H9 (cell line): ENCODE data around the gene MYBBP1A. TPM values are rescaled to one million over a fixed set of nuclear protein-coding genes. Genes with fewer than 3 reads are reported as not detected.

ENCODE experiments used
- DNase-seq: peaks from one replicate; pipeline ENCODE4 v3.0.0-alpha.2; 2017
- H2AFZ ChIP-seq: one replicate; pipeline ENCODE4 v1.6.1; 2013; ENCODE audit warnings: mild to moderate bottlenecking, low read length, control low read depth, moderate library complexity
- H2AK5ac ChIP-seq: 2 replicates; pipeline ENCODE4 v1.6.1; 2013; ENCODE audit warnings: low read length, control low read depth, mixed read lengths; ENCODE audit not compliant: insufficient read length
- H2BK120ac ChIP-seq: one replicate; pipeline ENCODE4 v1.6.1; 2013; ENCODE audit warnings: low read depth, mild to moderate bottlenecking, low read length, control low read depth, inconsistent platforms; ENCODE audit not compliant: poor library complexity, severe bottlenecking
- H2BK12ac ChIP-seq: 2 replicates; pipeline ENCODE4 v1.6.1; 2013; ENCODE audit warnings: low read length, control low read depth, mixed read lengths, low read depth; ENCODE audit not compliant: insufficient read length
- H2BK15ac ChIP-seq: 2 replicates; pipeline ENCODE4 v1.6.1; 2013; ENCODE audit warnings: low read depth, low read length, control low read depth
- H2BK20ac ChIP-seq: one replicate; pipeline ENCODE4 v1.6.1; 2013; ENCODE audit warnings: low read depth, mild to moderate bottlenecking, low read length, control low read depth, inconsistent platforms; ENCODE audit not compliant: poor library complexity, severe bottlenecking
- H2BK5ac ChIP-seq: 2 replicates; pipeline ENCODE4 v1.6.1; 2013; ENCODE audit warnings: low read length, control low read depth, mixed read lengths; ENCODE audit not compliant: insufficient read length
- H3K14ac ChIP-seq: 2 replicates; pipeline ENCODE4 v1.6.1; 2013; ENCODE audit warnings: low read length, control low read depth; ENCODE audit not compliant: insufficient read depth
- H3K18ac ChIP-seq: 2 replicates; pipeline ENCODE4 v1.6.1; 2013; ENCODE audit warnings: low read depth, mild to moderate bottlenecking, mixed read lengths, low read length, control low read depth; ENCODE audit not compliant: insufficient read length
- H3K23ac ChIP-seq: 2 replicates; pipeline ENCODE4 v1.6.1; 2013; ENCODE audit warnings: low read length, control low read depth, mixed read lengths, low read depth; ENCODE audit not compliant: insufficient read length
- H3K23me2 ChIP-seq: 2 replicates; pipeline ENCODE4 v1.6.1; 2013; ENCODE audit warnings: low read depth, mild to moderate bottlenecking, mixed read lengths, low read length, control low read depth; ENCODE audit not compliant: insufficient read length, poor library complexity, severe bottlenecking
- H3K27ac ChIP-seq: 2 replicates; pipeline ENCODE4 v1.5.1; 2013; ENCODE audit warnings: low read length, control low read depth, mixed read lengths, low read depth; ENCODE audit not compliant: insufficient read length
- H3K27me3 ChIP-seq: 2 replicates; pipeline ENCODE4 v1.6.1; 2013; ENCODE audit warnings: low read length, control low read depth, inconsistent platforms; ENCODE audit not compliant: insufficient read depth
- H3K4ac ChIP-seq: 2 replicates; pipeline ENCODE4 v1.6.1; 2013; ENCODE audit warnings: low read depth, mild to moderate bottlenecking, control low read depth, inconsistent platforms, low read length, moderate library complexity
- H3K4me1 ChIP-seq: 2 replicates; pipeline ENCODE4 v1.6.1; 2013; ENCODE audit warnings: low read length, control low read depth, inconsistent platforms; ENCODE audit not compliant: insufficient read depth
- H3K4me2 ChIP-seq: 2 replicates; pipeline ENCODE4 v1.6.1; 2013; ENCODE audit warnings: low read length, control low read depth, mixed read lengths; ENCODE audit not compliant: insufficient read length, insufficient read depth
- H3K56ac ChIP-seq: 2 replicates; pipeline ENCODE4 v1.6.1; 2013; ENCODE audit warnings: low read depth, mild to moderate bottlenecking, mixed read lengths, low read length, control low read depth; ENCODE audit not compliant: insufficient read length
- H3K79me1 ChIP-seq: 2 replicates; pipeline ENCODE4 v1.6.1; 2013; ENCODE audit warnings: low read depth, mild to moderate bottlenecking, moderate library complexity, low read length, control low read depth, inconsistent platforms; ENCODE audit not compliant: insufficient read depth, poor library complexity, severe bottlenecking
- H3K79me2 ChIP-seq: 2 replicates; pipeline ENCODE4 v1.6.1; 2013; ENCODE audit warnings: low read length, control low read depth, inconsistent platforms; ENCODE audit not compliant: insufficient read depth
- H3K9ac ChIP-seq: 2 replicates; pipeline ENCODE4 v1.6.1; 2013; ENCODE audit warnings: low read length, control low read depth, mixed read lengths; ENCODE audit not compliant: insufficient read length; ENCODE audit errors: extremely low read depth
- H3K9me3 ChIP-seq: one replicate; pipeline ENCODE4 v1.6.1; 2013; ENCODE audit warnings: low read depth, low read length, inconsistent platforms; ENCODE audit not compliant: control insufficient read depth
- H3T11ph ChIP-seq: one replicate; pipeline ENCODE4 v1.6.1; 2013; ENCODE audit warnings: mild to moderate bottlenecking, low read length, control low read depth, inconsistent platforms
- H4K20me1 ChIP-seq: one replicate; pipeline ENCODE4 v1.6.1; 2013; ENCODE audit not compliant: control insufficient read depth, insufficient read length, insufficient read depth
- H4K5ac ChIP-seq: 2 replicates; pipeline ENCODE4 v1.6.1; 2013; ENCODE audit warnings: low read depth, mild to moderate bottlenecking, mixed read lengths, low read length, control low read depth; ENCODE audit not compliant: insufficient read length
- H4K8ac ChIP-seq: replicated peaks from 2 replicates; pipeline ENCODE4 v1.6.1; 2013; ENCODE audit warnings: low read length, control low read depth, mixed read lengths, low read depth; ENCODE audit not compliant: insufficient read length
- H4K91ac ChIP-seq: 2 replicates; pipeline ENCODE4 v1.6.1; 2013; ENCODE audit warnings: low read depth, mild to moderate bottlenecking, moderate library complexity, mixed read lengths, low read length, control low read depth; ENCODE audit not compliant: insufficient read length
- H3K27ac Mint-ChIP-seq, 3 experiments: 2 replicates in 2 of 3; 3 replicates in 1 of 3; pipeline ENCODE4 v1.8.0; 2020 to 2021; ENCODE audit warnings: mixed read lengths in 3 of 3, mild to moderate bottlenecking in 1 of 3, moderate library complexity in 1 of 3
- H3K27me3 Mint-ChIP-seq: 2 replicates; pipeline ENCODE4 v1.8.0; 2021; ENCODE audit warnings: low read depth, mild to moderate bottlenecking, moderate library complexity, mixed read lengths
- H3K36me3 Mint-ChIP-seq, 3 experiments: 2 replicates in 2 of 3; 3 replicates in 1 of 3; pipeline ENCODE4 v1.8.0; 2020 to 2021; ENCODE audit warnings: low read depth in 3 of 3, mixed read lengths in 3 of 3; ENCODE audit not compliant: insufficient read depth in 1 of 3
- H3K4me1 Mint-ChIP-seq, 2 experiments: 2 replicates each; pipeline ENCODE4 v1.8.0; 2020; ENCODE audit warnings: mixed read lengths in 2 of 2
- H3K4me3 Mint-ChIP-seq, 2 experiments: 2 replicates in 1 of 2; 3 replicates in 1 of 2; pipeline ENCODE4 v1.8.0; 2020 to 2021; ENCODE audit warnings: mild to moderate bottlenecking in 2 of 2, mixed read lengths in 2 of 2, moderate library complexity in 1 of 2
- H3K9me3 Mint-ChIP-seq, 2 experiments: 2 replicates in 1 of 2; 3 replicates in 1 of 2; pipeline ENCODE4 v1.8.0; 2020; ENCODE audit warnings: mild to moderate bottlenecking in 2 of 2, mixed read lengths in 2 of 2, moderate library complexity in 1 of 2
- WGBS: extraction: QIAGEN DNeasy Blood & Tissue Kit; methylation state at CpG from one replicate; pipeline ENCODE4 v1.1.7; 2013; ENCODE audit warnings: missing lambda C conversion rate, low lambda C conversion rate, mixed read lengths; ENCODE audit not compliant: insufficient read length; ENCODE audit errors: extremely low coverage; 5-methylcytosine and 5-hydroxymethylcytosine counted together
- total RNA-seq: library from RNA; stranded (reverse); gene quantifications from 2 replicates; pipeline ENCODE4 v1.2.1, GENCODE V29; 2021
- TF ChIP-seq, protein P1 (sequence below): fragments of 200-600 bp; sonication (generic); conservative IDR thresholded peaks from 3 replicates; pipeline ENCODE4 v1.8.0; 2021; ENCODE audit warnings: antibody characterized with exemption, mild to moderate bottlenecking

MYBBP1A gene
- total RNA-seq, 1 experiment from 2014 or later, result 181 TPM

DNA sequence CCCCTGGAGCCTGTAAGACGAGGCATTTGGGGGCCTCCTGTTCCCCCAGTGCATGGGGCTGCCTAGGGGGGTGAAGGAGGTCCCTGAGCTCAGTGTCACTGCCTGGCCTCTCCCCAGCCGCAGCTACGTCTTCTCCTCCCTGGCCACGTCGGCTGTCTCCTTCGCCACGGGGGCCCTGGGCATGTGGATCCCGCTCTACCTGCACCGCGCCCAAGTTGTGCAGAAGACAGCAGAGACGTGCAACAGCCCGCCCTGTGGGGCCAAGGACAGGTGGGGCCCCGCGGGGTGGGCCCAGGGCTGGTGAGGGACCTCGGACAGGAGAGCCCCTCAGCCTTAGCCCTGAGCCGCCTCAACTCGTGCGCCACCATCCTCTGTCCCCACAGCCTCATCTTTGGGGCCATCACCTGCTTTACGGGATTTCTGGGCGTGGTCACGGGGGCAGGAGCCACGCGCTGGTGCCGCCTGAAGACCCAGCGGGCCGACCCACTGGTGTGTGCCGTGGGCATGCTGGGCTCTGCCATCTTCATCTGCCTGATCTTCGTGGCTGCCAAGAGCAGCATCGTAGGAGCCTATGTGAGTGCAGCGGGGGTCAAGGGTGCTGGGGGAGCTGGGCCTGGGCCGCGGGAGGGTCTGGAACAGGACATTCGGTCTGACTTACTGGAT, 22.2 kb downstream of the MYBBP1A start:
- H2BK120ac ChIP-seq, result no peak overlapping the region
- no peak overlapping the region for H4K5ac ChIP-seq
- no peaks in the 10 kb centered on the region for H3K79me1 ChIP-seq
- peaks cover 3% of the 10 kb centered on the region; the same call in 1 of the 2 replicates for H3K27me3 ChIP-seq
- H4K91ac ChIP-seq, result no peak overlapping the region
- Mint-ChIP-seq H3K27me3 (peaks cover 69% of the 10 kb centered on the region), H3K36me3 (peaks cover 0 to 10% (median 4%) of the 10 kb centered on the region in 3 experiments; a peak in 4 of 7 replicates), H3K4me3 (no peak overlapping the region), H3K9me3 (no peaks in the 10 kb centered on the region), H3K4me1 (peaks cover 19 to 20% of the 10 kb centered on the region in 2 experiments), H3K27ac (no peak overlapping the region)
- no peaks in the 10 kb centered on the region for H3K79me2 ChIP-seq
- H4K8ac ChIP-seq, result no peak overlapping the region
- no peak overlapping the region for H2BK12ac ChIP-seq
- H3T11ph ChIP-seq, result no peak overlapping the region
- no CpG with 5 or more reads among the region's 33 CpGs for WGBS
- H2BK15ac ChIP-seq, result no peak overlapping the region
- no peak overlapping the region for H3K56ac ChIP-seq
- no peak for DNase-seq
- no peak overlapping the region for H3K18ac ChIP-seq
- no peaks in the 10 kb centered on the region; the same call in 1 of the 2 replicates for H3K4me1 ChIP-seq
- H3K23ac ChIP-seq, result no peak overlapping the region
- H2BK20ac ChIP-seq, result no peak overlapping the region
- no peak overlapping the region for H3K4me2 ChIP-seq
- H3K27ac ChIP-seq, result no peak overlapping the region
- H3K14ac ChIP-seq, result no peak overlapping the region; the same call in 1 of the 2 replicates
- H4K20me1 ChIP-seq, result peaks cover 3% of the 10 kb centered on the region
- TF ChIP-seq, protein P1, sequence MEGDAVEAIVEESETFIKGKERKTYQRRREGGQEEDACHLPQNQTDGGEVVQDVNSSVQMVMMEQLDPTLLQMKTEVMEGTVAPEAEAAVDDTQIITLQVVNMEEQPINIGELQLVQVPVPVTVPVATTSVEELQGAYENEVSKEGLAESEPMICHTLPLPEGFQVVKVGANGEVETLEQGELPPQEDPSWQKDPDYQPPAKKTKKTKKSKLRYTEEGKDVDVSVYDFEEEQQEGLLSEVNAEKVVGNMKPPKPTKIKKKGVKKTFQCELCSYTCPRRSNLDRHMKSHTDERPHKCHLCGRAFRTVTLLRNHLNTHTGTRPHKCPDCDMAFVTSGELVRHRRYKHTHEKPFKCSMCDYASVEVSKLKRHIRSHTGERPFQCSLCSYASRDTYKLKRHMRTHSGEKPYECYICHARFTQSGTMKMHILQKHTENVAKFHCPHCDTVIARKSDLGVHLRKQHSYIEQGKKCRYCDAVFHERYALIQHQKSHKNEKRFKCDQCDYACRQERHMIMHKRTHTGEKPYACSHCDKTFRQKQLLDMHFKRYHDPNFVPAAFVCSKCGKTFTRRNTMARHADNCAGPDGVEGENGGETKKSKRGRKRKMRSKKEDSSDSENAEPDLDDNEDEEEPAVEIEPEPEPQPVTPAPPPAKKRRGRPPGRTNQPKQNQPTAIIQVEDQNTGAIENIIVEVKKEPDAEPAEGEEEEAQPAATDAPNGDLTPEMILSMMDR, result no peak
- no peak overlapping the region for H2AFZ ChIP-seq
- H2BK5ac ChIP-seq, result no peak overlapping the region
- no peak overlapping the region for H2AK5ac ChIP-seq
- H3K4ac ChIP-seq, result no peak overlapping the region
- H3K9me3 ChIP-seq, result no peaks in the 10 kb centered on the region
- H3K23me2 ChIP-seq, result no peaks in the 10 kb centered on the region
- H3K9ac ChIP-seq, result no peak overlapping the region
